NCI-H1436 treated with DMSO at 0.1 percent for 48 hours (cell line): ENCODE measurements around the gene FAM90A1.
"Not testable (repeated sequence)": the region's sequence is repeated elsewhere in the genome, so short reads cannot be mapped to it uniquely, and the experiment has no call there.

ENCODE experiments used
- DNase-seq: peaks from one replicate; lab custom pipeline; 2025; lab: John Stamatoyannopoulos, UW

The FAM90A1 gene

GRCh38 chr12:8226992-8227731, at the start of gene FAM90A1:
TSS of gene FAM90A1 (minus strand) at chr12:8227618. CDS start at chr12:8224832, 2,786 bp downstream.
- DNase-seq, result not testable (repeated sequence)

GRCh38 chr12:8276397-8276796, 49.0 kb upstream of the FAM90A1 start:
- not testable (repeated sequence) for DNase-seq

GRCh38 chr12:8266706-8267105, 39.3 kb upstream of the FAM90A1 start:
- DNase-seq, result not testable (repeated sequence)

- DNase-seq, result not testable (repeated sequence)
Measured at GRCh38 chr12:8264236-8264635, 36.8 kb upstream of the FAM90A1 start.

- not testable (repeated sequence) for DNase-seq
Measured at GRCh38 chr12:8261111-8261554, 33.7 kb upstream of the FAM90A1 start.

GRCh38 chr12:8256356-8256755, 28.9 kb upstream of the FAM90A1 start:
- not testable (repeated sequence) for DNase-seq

- not testable (repeated sequence) for DNase-seq
Measured at GRCh38 chr12:8254705-8255104, 27.3 kb upstream of the FAM90A1 start.

- DNase-seq, result not testable (repeated sequence)
Measured at GRCh38 chr12:8252056-8252818, 24.8 kb upstream of the FAM90A1 start.

GRCh38 chr12:8251616-8252015, 24.2 kb upstream of the FAM90A1 start:
- not testable (repeated sequence) for DNase-seq

- not testable (repeated sequence) for DNase-seq
Measured at GRCh38 chr12:8246941-8247535, 19.6 kb upstream of the FAM90A1 start.

GRCh38 chr12:8243682-8244161, 16.3 kb upstream of the FAM90A1 start:
- not testable (repeated sequence) for DNase-seq

- peak; percentile 30 for DNase-seq
Measured at GRCh38 chr12:8242880-8243681, 15.7 kb upstream of the FAM90A1 start.

GRCh38 chr12:8242622-8242879, 15.1 kb upstream of the FAM90A1 start:
- DNase-seq, result not testable (repeated sequence)

- DNase-seq, result not testable (repeated sequence)
Measured at GRCh38 chr12:8241917-8242621, 14.7 kb upstream of the FAM90A1 start.

GRCh38 chr12:8240340-8241114, 13.1 kb upstream of the FAM90A1 start:
- DNase-seq, result not testable (repeated sequence)

- DNase-seq, result not testable (repeated sequence)
Measured at GRCh38 chr12:8237031-8237430, 9.6 kb upstream of the FAM90A1 start.

GRCh38 chr12:8235316-8236157, 8.1 kb upstream of the FAM90A1 start:
- DNase-seq, result not testable (repeated sequence)

GRCh38 chr12:8234746-8235145, 7.3 kb upstream of the FAM90A1 start:
- not testable (repeated sequence) for DNase-seq

GRCh38 chr12:8233935-8234495, 6.6 kb upstream of the FAM90A1 start:
- DNase-seq, result not testable (repeated sequence)
